SK-N-SH treated with all-trans-retinoic acid at 6 μM for 48 hours (cell line): Measurements from ENCODE around the gene AHCYL1.

ENCODE experiments used
- ATAC-seq: fragments of 200-7000 bp; cut with Tn5 transposase; 3 replicates; pipeline ENCODE4 v1.9.1; 2020; ENCODE audit warnings: mild to moderate bottlenecking, moderate library complexity
- ARNTL ChIP-seq: fragments of 450-650 bp; formaldehyde crosslinking; IDR thresholded peaks from 2 replicates; pipeline ENCODE4 v1.5.0; 2020; ENCODE audit warnings: low read depth, mild to moderate bottlenecking, moderate library complexity, borderline replicate concordance
- BACH2 ChIP-seq: fragments of 250-450 bp; sonication (Bioruptor Pico); IDR thresholded peaks from 2 replicates; pipeline ENCODE4 v1.9.0; 2021; ENCODE audit warnings: mild to moderate bottlenecking, borderline replicate concordance
- CSDC2 ChIP-seq: fragments of 250-450 bp; sonication (Bioruptor Pico); IDR thresholded peaks from 2 replicates; pipeline ENCODE4 v1.5.0; 2020; ENCODE audit warnings: mild to moderate bottlenecking, moderate library complexity
- ESRRG ChIP-seq: fragments of 250-450 bp; sonication (Bioruptor Pico); IDR thresholded peaks from 2 replicates; pipeline ENCODE4 v1.6.1; 2021; ENCODE audit warnings: mild to moderate bottlenecking
- GLIS3 ChIP-seq: fragments of 250-450 bp; sonication (Bioruptor Pico); IDR thresholded peaks from 2 replicates; pipeline ENCODE4 v1.5.0; 2020; ENCODE audit warnings: mild to moderate bottlenecking, moderate library complexity
- ISL1 ChIP-seq: fragments of 250-450 bp; sonication (Bioruptor Pico); IDR thresholded peaks from 2 replicates; pipeline ENCODE4 v2.1.2; 2022; ENCODE audit warnings: mild to moderate bottlenecking, moderate library complexity
- OSR1 ChIP-seq: fragments of 250-450 bp; sonication (Bioruptor Pico); IDR thresholded peaks from 2 replicates; pipeline ENCODE4 v1.8.0; 2022; ENCODE audit warnings: moderate library complexity, mild to moderate bottlenecking, inconsistent platforms
- PPARA ChIP-seq: fragments of 250-450 bp; sonication (Bioruptor Pico); IDR thresholded peaks from 2 replicates; pipeline ENCODE4 v1.5.0; 2020; ENCODE audit warnings: mild to moderate bottlenecking, borderline replicate concordance
- RARB ChIP-seq: fragments of 250-450 bp; sonication (Bioruptor Pico); IDR thresholded peaks from 2 replicates; pipeline ENCODE4 v1.8.0; 2021; ENCODE audit warnings: mild to moderate bottlenecking, moderate library complexity
- SNAI2 ChIP-seq: fragments of 250-450 bp; sonication (Bioruptor Pico); IDR thresholded peaks from 2 replicates; pipeline ENCODE4 v1.5.0; 2020; ENCODE audit warnings: mild to moderate bottlenecking, moderate library complexity
- TOX ChIP-seq: fragments of 250-450 bp; sonication (Bioruptor Pico); IDR thresholded peaks from 2 replicates; pipeline ENCODE4 v1.8.0; 2021; ENCODE audit warnings: mild to moderate bottlenecking, moderate library complexity, borderline replicate concordance
- ZC3H10 ChIP-seq: fragments of 250-450 bp; sonication (Bioruptor Pico); IDR thresholded peaks from 2 replicates; pipeline ENCODE4 v1.5.1; 2021; ENCODE audit warnings: mild to moderate bottlenecking, moderate library complexity
- ZFP3 ChIP-seq: fragments of 250-450 bp; sonication (Bioruptor Pico); IDR thresholded peaks from 2 replicates; pipeline ENCODE4 v1.5.0; 2020; ENCODE audit warnings: mild to moderate bottlenecking, moderate library complexity
- ZFP30 ChIP-seq: fragments of 450-650 bp; formaldehyde crosslinking; IDR thresholded peaks from 2 replicates; pipeline ENCODE4 v1.5.0; 2022; ENCODE audit warnings: mild to moderate bottlenecking, moderate library complexity
- ZNF565 ChIP-seq: fragments of 450-650 bp; formaldehyde crosslinking; conservative IDR thresholded peaks from 2 replicates; pipeline ENCODE4 v1.5.0; 2020; ENCODE audit warnings: low read depth, mild to moderate bottlenecking, moderate library complexity
- ZNF70 ChIP-seq: fragments of 450-650 bp; formaldehyde crosslinking; IDR thresholded peaks from 2 replicates; pipeline ENCODE4 v1.5.0; 2020; ENCODE audit warnings: mild to moderate bottlenecking, moderate library complexity
- ZNF8 ChIP-seq: fragments of 450-650 bp; formaldehyde crosslinking; IDR thresholded peaks from 2 replicates; pipeline ENCODE4 v1.5.0; 2020; ENCODE audit warnings: mild to moderate bottlenecking, moderate library complexity
- TF ChIP-seq, protein P1 (sequence below): fragments of 250-450 bp; sonication (Bioruptor Pico); IDR thresholded peaks from 2 replicates; pipeline ENCODE4 v1.5.0; 2020; ENCODE audit warnings: mild to moderate bottlenecking, moderate library complexity
- TF ChIP-seq, protein P2 (sequence below): fragments of 250-450 bp; sonication (Bioruptor Pico); IDR thresholded peaks from 2 replicates; pipeline ENCODE4 v1.5.1; 2021; ENCODE audit warnings: mild to moderate bottlenecking, moderate library complexity
- TF ChIP-seq, protein P3 (sequence below): fragments of 250-450 bp; sonication (Bioruptor Pico); IDR thresholded peaks from 2 replicates; pipeline ENCODE4 v1.5.1; 2020; ENCODE audit warnings: low read depth, mild to moderate bottlenecking, moderate library complexity
- TF ChIP-seq, protein P4 (sequence below): fragments of 250-450 bp; sonication (Bioruptor Pico); IDR thresholded peaks from 2 replicates; pipeline ENCODE4 v1.8.0; 2020; ENCODE audit warnings: mild to moderate bottlenecking, moderate library complexity, borderline replicate concordance
- TF ChIP-seq, protein P5 (sequence below): fragments of 250-450 bp; sonication (Bioruptor Pico); IDR thresholded peaks from 2 replicates; pipeline ENCODE4 v1.8.0; 2021; ENCODE audit warnings: low read depth, mild to moderate bottlenecking, moderate library complexity, borderline replicate concordance

AHCYL1 gene

DNA sequence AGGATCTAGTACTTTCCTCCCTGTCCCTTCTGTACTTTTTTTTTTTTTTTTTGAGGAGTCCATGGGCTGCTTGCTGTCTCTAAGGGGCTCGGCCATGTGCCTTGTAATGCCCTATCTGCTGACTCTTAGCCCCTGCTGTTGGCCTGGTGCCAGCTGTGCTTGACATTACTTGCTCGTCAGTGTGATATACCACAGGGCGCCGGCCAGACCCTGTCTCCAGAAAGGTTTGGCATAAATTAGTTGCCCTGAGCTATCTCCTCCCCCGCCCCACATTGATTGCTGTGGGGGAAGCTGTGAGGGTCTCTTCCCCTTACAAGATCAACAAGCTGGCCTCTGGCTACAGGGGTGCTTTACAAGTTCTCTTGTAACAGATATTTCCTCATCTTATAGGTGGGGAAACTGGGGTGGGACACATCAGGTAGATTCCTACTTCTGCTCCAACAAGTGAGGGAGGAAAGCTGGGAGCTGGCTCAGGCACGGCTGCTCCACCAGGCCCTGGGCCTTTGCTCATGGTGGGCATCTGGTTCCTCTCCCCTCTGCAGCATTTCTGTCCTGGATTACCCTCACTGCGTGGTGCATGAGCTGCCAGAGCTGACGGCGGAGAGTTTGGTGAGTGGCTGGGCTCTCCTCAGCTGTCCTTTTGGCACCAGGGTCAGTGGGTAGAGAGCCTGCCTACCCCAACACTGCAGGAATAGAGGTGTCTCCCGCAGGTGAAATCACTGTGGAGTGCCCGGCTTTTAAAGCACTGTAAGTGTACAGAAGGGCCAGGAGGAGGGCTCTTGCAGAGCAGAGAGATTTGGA lies 65.4 kb downstream of the AHCYL1 start:
- ATAC-seq = no peak; the same call in 2 of the 3 replicates
- TF ChIP-seq ZFP30 (CRISPR knock-in tag) (no peak), RARB (CRISPR knock-in tag) (no peak), PPARA (CRISPR knock-in tag) (no peak), ZFP3 (CRISPR knock-in tag) (no peak), ARNTL (CRISPR knock-in tag) (no peak), BACH2 (no peak), ZNF565 (no peak), OSR1 (CRISPR knock-in tag) (no peak), ZNF70 (CRISPR knock-in tag) (no peak), TOX (no peak), GLIS3 (CRISPR knock-in tag) (no peak), ZC3H10 (CRISPR knock-in tag) (no peak), ISL1 (CRISPR knock-in tag) (no peak)
- TF ChIP-seq, protein P1, sequence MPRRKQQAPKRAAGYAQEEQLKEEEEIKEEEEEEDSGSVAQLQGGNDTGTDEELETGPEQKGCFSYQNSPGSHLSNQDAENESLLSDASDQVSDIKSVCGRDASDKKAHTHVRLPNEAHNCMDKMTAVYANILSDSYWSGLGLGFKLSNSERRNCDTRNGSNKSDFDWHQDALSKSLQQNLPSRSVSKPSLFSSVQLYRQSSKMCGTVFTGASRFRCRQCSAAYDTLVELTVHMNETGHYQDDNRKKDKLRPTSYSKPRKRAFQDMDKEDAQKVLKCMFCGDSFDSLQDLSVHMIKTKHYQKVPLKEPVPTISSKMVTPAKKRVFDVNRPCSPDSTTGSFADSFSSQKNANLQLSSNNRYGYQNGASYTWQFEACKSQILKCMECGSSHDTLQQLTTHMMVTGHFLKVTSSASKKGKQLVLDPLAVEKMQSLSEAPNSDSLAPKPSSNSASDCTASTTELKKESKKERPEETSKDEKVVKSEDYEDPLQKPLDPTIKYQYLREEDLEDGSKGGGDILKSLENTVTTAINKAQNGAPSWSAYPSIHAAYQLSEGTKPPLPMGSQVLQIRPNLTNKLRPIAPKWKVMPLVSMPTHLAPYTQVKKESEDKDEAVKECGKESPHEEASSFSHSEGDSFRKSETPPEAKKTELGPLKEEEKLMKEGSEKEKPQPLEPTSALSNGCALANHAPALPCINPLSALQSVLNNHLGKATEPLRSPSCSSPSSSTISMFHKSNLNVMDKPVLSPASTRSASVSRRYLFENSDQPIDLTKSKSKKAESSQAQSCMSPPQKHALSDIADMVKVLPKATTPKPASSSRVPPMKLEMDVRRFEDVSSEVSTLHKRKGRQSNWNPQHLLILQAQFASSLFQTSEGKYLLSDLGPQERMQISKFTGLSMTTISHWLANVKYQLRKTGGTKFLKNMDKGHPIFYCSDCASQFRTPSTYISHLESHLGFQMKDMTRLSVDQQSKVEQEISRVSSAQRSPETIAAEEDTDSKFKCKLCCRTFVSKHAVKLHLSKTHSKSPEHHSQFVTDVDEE (CRISPR knock-in tag) = no peak
- TF ChIP-seq, protein P2, sequence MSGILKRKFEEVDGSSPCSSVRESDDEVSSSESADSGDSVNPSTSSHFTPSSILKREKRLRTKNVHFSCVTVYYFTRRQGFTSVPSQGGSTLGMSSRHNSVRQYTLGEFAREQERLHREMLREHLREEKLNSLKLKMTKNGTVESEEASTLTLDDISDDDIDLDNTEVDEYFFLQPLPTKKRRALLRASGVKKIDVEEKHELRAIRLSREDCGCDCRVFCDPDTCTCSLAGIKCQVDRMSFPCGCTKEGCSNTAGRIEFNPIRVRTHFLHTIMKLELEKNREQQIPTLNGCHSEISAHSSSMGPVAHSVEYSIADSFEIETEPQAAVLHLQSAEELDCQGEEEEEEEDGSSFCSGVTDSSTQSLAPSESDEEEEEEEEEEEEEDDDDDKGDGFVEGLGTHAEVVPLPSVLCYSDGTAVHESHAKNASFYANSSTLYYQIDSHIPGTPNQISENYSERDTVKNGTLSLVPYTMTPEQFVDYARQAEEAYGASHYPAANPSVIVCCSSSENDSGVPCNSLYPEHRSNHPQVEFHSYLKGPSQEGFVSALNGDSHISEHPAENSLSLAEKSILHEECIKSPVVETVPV = no peak
- TF ChIP-seq, protein P3, sequence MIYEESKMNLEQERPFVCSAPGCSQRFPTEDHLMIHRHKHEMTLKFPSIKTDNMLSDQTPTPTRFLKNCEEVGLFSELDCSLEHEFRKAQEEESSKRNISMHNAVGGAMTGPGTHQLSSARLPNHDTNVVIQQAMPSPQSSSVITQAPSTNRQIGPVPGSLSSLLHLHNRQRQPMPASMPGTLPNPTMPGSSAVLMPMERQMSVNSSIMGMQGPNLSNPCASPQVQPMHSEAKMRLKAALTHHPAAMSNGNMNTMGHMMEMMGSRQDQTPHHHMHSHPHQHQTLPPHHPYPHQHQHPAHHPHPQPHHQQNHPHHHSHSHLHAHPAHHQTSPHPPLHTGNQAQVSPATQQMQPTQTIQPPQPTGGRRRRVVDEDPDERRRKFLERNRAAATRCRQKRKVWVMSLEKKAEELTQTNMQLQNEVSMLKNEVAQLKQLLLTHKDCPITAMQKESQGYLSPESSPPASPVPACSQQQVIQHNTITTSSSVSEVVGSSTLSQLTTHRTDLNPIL (CRISPR knock-in tag) = no peak
- TF ChIP-seq, protein P4, sequence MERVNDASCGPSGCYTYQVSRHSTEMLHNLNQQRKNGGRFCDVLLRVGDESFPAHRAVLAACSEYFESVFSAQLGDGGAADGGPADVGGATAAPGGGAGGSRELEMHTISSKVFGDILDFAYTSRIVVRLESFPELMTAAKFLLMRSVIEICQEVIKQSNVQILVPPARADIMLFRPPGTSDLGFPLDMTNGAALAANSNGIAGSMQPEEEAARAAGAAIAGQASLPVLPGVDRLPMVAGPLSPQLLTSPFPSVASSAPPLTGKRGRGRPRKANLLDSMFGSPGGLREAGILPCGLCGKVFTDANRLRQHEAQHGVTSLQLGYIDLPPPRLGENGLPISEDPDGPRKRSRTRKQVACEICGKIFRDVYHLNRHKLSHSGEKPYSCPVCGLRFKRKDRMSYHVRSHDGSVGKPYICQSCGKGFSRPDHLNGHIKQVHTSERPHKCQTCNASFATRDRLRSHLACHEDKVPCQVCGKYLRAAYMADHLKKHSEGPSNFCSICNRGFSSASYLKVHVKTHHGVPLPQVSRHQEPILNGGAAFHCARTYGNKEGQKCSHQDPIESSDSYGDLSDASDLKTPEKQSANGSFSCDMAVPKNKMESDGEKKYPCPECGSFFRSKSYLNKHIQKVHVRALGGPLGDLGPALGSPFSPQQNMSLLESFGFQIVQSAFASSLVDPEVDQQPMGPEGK (CRISPR knock-in tag) = no peak
- TF ChIP-seq, all 23 proteins: peak for 0

DNA sequence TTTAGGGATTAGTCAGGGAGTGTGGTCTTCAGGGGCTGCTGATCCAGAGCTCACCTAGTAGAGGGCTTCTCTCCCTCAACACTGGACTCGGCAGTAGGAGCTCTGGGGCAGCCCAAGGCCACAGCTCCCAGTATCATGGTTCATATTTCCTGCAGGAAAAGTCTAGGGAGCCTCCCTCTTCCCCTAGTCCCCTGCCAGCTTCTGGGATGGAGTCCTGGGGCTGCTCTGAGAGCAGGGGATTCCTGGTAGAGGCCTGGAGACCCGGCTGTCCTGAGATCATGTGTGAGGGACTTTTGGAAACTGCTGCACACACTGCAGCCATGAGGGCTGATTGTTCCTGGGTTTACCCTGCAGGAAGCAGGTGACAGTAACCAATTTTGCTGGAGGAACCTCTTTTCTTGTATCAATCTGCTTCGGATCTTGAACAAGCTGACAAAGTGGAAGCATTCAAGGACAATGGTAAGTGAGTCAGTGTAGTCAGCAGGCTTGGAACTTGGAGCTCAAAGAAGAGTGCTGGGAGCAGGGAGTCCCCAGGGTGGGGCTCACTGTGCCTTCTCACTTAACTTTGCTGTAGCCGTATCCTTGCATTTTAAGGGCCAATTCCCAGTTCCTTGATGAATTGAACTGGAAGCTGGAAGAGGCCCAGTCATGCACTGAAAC lies 66.2 kb downstream of the AHCYL1 start:
- no peak for TF ChIP-seq PPARA (CRISPR knock-in tag)
- TF ChIP-seq ZNF565 = no peak
- no peak for TF ChIP-seq GLIS3 (CRISPR knock-in tag)
- TF ChIP-seq ZFP3 (CRISPR knock-in tag) = no peak
- TF ChIP-seq OSR1 (CRISPR knock-in tag) = no peak
- TF ChIP-seq ZFP30 (CRISPR knock-in tag) = no peak
- TF ChIP-seq RARB (CRISPR knock-in tag) = no peak
- no peak for TF ChIP-seq ZNF8 (CRISPR knock-in tag)
- no peak for TF ChIP-seq SNAI2 (CRISPR knock-in tag)
- TF ChIP-seq, protein P3 (CRISPR knock-in tag) = no peak
- TF ChIP-seq BACH2 = no peak
- no peak for TF ChIP-seq CSDC2
- TF ChIP-seq, protein P5, sequence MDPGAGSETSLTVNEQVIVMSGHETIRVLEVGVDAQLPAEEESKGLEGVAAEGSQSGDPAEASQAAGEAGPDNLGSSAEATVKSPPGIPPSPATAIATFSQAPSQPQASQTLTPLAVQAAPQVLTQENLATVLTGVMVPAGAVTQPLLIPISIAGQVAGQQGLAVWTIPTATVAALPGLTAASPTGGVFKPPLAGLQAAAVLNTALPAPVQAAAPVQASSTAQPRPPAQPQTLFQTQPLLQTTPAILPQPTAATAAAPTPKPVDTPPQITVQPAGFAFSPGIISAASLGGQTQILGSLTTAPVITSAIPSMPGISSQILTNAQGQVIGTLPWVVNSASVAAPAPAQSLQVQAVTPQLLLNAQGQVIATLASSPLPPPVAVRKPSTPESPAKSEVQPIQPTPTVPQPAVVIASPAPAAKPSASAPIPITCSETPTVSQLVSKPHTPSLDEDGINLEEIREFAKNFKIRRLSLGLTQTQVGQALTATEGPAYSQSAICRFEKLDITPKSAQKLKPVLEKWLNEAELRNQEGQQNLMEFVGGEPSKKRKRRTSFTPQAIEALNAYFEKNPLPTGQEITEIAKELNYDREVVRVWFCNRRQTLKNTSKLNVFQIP (CRISPR knock-in tag) = no peak
- TF ChIP-seq ESRRG (CRISPR knock-in tag) = no peak
- no peak; the same call in 2 of the 3 replicates for ATAC-seq
